GM12872 (cell line): Measurements from ENCODE around the gene ATP5F1C.
A peak's percentile ranks its signal among the peaks of the same experiment; 100 is the strongest.

Experiments used
- TF ChIP-seq, protein P1 (sequence below): IDR thresholded peaks from 3 replicates; pipeline ENCODE4 v1.5.1; 2011; ENCODE audit warnings: low read depth, mild to moderate bottlenecking, low read length, moderate library complexity; ENCODE audit not compliant: insufficient read depth

ATP5F1C gene

DNA sequence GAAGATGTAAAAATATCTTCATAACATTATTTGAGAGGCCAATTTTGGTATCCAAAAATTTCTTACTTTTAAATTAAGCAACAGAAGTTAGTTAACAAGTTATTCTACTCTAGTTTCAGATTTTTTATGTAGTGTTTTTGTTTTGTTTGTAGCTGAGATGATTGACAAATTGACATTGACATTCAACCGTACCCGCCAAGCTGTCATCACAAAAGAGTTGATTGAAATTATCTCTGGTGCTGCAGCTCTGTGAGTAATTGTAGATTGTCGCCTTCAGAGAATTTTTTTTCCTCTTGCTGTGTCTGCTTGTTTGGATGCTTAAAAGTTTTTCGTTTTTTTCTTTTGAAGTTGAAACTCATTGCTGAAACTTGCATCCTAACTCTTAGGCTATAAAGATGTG lies 14.6 kb downstream of the ATP5F1C start:
- TF ChIP-seq, protein P1, sequence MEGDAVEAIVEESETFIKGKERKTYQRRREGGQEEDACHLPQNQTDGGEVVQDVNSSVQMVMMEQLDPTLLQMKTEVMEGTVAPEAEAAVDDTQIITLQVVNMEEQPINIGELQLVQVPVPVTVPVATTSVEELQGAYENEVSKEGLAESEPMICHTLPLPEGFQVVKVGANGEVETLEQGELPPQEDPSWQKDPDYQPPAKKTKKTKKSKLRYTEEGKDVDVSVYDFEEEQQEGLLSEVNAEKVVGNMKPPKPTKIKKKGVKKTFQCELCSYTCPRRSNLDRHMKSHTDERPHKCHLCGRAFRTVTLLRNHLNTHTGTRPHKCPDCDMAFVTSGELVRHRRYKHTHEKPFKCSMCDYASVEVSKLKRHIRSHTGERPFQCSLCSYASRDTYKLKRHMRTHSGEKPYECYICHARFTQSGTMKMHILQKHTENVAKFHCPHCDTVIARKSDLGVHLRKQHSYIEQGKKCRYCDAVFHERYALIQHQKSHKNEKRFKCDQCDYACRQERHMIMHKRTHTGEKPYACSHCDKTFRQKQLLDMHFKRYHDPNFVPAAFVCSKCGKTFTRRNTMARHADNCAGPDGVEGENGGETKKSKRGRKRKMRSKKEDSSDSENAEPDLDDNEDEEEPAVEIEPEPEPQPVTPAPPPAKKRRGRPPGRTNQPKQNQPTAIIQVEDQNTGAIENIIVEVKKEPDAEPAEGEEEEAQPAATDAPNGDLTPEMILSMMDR = no peak

DNA sequence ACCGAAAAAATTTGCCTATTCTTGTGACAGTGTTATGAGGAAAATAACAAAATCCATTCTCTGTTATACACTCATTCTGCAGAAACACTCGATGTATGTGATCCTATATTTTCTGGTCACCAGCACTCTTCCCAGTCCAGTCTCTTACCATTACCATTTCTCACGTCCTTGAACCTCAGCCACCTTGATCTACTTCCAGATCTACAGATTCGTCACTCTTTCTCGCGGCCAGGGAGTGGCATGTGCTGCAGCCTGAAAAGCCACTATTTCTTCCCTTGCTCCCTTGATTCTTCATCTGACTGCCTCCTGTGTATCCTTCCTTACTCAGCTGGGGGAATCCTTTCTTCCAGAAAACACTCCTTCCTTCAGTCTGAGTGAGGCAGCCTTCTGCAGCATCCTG lies 16.2 kb downstream of the ATP5F1C start:
- TF ChIP-seq, protein P1 = no peak

DNA sequence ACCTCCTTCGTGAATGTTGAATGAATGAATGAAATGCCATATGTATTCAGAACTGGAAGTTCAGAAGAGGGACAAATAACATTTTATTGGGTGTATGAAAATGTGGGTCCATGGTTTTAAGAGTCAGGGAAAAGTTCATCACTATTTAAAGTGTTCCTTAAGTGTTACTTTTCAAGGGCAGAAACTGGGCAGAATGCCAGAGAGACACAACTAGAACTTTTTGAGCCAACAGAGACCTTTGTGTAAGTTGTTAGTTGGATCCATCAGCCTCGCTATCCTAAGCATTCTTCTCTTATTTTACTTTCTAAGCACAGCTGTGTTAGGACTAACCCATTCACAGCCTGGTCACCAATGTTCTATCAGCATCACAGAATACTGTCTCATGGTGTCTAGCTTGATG lies 16.8 kb downstream of the ATP5F1C start:
- TF ChIP-seq, protein P1 = no peak

DNA sequence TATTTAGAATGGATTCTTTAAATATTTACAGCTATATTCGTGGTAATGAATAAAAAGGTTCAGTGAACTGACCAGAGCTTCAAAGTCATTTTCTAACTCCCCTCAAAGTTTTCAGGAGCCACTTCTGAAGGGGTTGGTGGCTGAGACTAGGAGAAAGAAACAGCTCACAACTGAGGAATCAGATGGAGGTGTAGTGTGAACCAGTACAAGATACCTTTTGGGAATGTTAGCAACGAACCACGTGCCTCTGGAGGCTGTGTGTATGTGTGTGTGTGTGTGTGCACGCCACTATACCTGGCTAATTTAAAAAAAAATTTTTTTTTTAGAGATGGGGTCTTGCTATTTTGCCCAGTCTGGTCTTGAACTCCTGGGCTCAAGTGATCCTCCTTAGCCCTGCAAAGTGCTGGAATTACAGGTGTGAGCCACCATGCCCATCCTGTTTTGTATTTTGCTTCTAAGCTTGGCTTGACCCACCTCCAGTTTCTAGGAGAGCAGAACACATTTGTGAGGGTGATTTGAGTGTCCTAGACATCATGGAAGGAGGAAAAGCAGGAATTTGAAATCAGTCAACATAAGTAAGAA lies 20.8 kb downstream of the ATP5F1C start:
- TF ChIP-seq, protein P1 = no peak

DNA sequence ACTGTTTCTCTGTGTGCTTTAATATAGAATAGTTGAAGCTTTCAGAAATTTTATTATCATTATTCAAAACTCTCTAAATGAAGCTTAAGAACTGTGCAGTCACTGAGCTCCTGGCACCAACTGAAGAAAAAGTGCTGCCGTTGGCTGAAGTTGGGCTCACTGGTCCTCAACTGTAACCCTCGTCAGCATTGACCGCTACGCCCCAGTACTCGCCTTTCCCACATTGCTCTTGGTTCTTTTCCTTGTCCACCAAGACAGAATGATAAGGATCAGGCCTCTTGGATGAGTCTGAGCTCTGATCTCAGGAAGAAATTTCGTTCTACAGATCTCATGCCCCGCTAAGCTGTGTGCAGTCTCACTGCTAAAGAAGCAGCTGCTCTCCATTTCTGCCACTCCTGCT lies 22.5 kb downstream of the ATP5F1C start:
- TF ChIP-seq, protein P1 = no peak

DNA sequence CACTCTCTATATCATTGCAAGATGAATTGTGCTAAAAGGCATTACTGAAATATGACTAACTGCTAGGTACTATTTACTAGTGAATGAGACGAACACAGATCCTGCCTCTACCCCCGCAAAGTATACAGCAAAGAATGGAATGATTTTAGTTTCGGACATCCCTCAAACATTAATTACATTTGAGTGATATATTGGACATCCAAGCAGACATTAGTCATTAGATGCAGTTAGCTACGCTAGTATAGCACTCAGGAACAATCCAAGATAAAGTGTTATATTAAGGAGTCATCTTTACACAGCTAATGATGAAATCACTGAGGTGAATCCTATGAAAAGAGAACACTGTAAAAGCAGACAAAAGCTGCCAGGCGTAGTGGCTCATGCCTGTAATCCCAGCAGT lies 23.0 kb downstream of the ATP5F1C start:
- TF ChIP-seq, protein P1 = no peak

DNA sequence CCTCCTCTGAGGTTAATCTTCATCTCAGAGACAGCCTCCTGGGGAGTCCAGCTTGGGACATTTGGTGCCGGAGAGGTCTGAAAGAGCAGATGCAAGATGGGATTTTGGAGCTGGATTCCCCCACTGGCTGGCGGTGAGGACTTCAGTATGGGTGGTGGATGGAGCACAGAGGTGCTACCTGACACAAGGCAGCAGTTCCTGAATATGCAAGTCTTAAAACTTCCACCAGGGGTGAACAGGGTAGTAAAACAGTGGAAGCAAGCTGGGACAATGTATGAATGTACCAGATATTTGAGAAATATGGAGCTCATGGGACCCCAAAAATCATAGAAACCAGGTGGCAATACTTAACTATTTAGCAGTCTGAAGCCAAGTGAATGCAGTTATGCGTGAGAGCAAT lies 25.5 kb downstream of the ATP5F1C start:
- TF ChIP-seq, protein P1 = peak; percentile 20; the same call in 1 of the 3 replicates
